Measurements from ENCODE around the gene CYP27A1.

The CYP27A1 gene

DNA sequence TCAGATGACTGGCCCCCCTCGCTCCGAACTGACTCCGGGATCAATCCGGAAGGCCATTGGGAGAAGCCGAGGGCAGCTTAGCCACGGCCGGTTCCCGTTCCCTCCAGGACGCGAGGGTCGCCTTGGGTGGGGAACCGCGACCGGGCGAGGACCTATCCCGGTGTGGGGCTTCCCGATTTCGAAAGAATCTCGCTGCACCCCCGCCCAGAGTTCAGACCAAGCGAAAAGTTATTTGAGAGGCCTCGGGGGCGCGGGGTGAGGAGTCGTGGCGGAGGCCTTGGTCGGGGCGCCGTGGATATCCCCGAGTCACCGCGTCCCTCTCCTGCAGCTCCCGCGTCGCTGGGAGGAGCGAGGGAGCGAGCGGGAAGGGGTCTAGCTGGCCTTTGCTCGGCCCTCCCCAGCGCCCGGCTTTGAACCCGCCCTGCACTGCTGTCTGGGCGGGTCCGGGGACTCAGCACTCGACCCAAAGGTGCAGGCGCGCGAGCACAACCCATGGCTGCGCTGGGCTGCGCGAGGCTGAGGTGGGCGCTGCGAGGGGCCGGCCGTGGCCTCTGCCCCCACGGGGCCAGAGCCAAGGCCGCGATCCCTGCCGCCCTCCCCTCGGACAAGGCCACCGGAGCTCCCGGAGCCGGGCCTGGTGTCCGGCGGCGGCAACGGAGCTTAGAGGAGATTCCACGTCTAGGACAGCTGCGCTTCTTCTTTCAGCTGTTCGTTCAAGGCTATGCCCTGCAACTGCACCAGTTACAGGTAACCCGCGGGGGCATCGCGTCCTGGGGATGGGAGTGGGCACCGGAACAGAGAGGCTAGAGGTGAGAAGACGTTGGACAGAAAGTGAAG, at the start of gene CYP27A1:
Gene CYP27A1, plus strand, starts transcription at position 457 of the 837 bp plus-strand sequence. Its CDS starts 36 bp downstream, at position 493.
- peak in 46 of 58 donors; percentile 5 to 80 (median 53) for DNase-seq

- DNase-seq: no peak
These were observed 49.2 kb upstream of the CYP27A1 start for GRCh38 chr2:218732761-218733158.

DNA sequence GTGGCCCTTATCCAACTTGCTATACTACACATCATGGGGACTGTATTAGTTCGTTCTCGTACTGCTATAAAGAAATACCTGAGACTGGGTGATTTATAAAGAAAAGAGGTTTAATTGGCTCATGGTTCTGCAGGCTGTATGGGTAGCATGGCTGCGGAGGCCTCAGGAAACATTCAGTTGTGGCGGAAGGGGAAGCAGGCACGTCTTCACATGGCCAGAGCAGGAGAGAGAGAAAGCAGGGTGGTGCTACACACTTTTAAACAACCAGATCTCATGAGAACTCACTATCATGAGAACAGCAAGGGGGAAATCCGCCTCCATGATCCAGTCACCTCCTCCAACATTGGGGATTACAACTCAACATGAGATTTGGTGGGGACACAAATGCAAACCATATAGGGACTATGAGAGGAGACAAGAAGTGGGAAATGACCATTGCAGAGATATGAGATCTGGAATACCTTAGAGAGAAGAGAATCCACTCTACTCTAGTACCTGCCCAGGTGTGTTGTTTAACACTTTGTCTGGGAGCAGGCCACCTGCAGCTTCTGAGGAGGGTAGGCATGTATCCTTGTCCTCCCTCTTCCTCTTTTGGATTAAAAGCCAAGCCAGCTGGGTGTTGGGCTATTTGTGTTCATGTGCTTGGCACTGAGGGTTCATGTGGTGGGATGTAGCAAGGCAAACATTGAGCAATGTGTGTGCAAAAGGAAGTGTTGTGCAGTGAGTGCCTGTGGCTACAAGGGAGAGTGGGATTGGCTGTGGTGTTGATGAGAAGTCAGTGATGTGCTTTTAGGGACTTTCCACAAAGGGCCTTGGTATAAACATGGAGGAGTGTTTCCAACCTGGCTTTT, 48.6 kb upstream of the CYP27A1 start:
- peak in 15 of 58 donors; percentile 7 to 46 (median 22) for DNase-seq

DNA sequence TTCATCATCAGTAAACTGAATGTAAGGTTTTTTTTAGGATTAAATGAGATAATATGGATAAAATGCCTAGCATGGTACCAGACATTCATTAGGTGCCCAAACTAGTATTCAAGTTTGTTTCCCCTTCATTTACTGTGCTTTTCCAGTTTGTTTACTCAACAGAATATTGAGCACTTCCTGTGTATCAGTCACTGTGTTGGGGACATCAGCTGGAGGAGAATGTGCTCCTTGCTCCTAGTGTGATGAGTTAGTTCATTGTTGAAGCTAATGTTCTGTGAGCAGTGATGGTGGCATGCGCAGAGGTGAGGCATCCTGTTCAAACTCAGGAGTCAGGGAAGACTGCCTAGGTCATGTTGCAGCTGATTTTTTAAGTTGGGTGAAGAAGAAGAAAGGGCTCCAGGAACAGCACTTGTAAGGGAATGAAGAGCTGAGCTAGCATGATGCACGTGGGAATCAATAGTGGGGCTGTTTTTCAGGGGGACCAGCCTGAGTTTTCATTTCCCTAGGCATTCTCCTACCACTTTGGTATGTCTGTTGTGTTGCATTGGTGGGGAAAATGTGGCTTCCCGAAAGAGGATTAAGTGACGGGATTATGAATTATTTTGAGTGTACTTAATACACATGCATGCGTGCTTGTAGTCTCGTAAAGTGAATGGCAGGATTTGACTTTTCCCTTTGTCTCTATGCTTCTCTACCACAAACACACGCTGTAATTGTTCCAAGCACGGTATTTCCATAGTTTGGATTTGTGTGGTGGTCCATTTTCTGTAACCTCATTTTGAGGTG, 47.6 kb upstream of the CYP27A1 start:
- DNase-seq: no peak

GRCh38 chr2:218736531-218736930, 45.4 kb upstream of the CYP27A1 start:
- DNase-seq: no peak

DNA sequence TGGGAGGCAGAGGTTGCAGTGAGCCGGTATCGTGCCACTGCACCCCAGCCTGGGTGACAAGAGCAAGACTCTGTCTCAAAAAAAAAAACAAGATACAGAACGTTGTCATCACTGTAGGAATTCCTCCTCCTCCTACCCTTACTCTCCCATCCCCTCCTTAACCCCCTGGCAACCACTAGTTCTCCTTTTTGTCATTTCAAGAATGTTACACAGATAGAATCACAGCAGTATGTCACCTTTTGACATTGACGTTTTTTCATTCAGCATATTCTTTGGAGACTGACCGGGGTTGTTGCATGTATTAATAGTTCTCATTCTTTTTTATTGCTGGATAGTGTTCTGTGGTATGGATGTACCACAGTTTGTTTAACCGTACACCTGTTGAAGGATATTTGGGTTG, 38.9 kb upstream of the CYP27A1 start:
- no peak for DNase-seq

DNA sequence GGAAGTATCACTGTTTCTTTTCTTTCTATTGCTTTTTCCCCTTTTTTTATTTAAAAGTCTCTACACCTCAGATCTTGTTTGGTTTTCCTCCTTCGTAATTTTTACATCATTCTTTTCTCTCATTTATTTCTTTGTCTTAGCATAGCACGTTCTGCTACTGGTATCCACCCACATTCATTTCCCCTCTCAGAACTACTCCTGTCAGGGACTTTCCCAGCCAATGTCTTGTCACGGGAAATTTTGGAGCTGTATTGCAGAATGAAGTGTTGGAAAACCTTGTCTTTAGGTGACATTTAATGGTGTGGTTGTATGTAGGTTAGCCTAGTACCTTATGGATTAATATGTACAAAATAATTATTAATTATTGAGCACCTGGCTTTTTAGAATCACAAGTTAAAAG, 37.3 kb upstream of the CYP27A1 start:
- no peak for DNase-seq

GRCh38 chr2:218745160-218745558, 36.8 kb upstream of the CYP27A1 start:
- DNase-seq: peak in 2 of 58 donors; percentile 8 to 80

DNA sequence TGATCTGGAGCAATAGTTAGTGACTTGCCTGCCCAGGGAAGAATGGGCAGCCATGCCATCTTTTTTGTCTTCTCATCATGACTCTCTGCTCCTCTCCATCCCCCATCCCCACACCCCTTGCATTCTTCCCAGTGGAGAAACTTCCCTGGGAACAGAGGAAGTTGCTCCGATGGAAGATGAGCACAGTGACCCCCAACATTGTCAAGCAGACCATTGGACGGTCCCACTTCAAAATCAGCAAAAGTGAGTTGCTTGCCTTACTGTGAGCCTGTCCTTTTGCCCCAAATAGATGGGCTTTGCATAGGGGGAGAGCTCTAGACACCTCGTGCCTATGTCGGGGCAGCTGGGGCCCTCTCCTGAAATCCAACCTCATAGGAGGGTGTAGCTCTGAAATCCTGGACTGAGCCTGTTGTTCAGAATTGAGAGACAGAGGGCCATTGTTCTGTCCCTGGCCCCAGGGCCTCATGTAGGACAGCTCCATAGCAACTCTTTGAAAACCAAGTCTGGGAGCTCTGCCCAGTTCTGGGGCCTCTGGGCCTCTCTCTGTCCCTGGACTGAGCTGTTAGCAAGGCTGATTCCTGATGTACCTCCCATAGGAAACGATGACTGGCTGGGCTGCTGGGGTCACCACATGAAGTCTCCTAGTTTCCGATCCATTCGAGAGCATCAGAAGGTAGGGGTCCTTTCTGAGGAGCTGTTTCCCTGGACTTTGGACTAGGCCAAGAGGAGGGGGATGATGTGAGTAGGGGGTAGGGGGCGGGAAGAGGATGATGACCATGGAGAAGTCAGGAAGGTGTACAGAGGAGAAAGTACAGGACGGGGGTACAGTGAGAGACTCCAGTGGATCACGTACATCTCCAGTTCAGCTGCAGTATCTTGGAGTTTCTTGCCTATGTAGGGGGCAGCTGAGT, 36.1 kb upstream of the CYP27A1 start:
- DNase-seq: peak in 56 of 58 donors; percentile 6 to 98 (median 86)

GRCh38 chr2:218746470-218746795, 35.5 kb upstream of the CYP27A1 start:
- no peak for DNase-seq

- peak in 2 of 58 donors; percentile 13 to 28 for DNase-seq
These were observed 35.0 kb upstream of the CYP27A1 start for GRCh38 chr2:218746960-218747359.

GRCh38 chr2:218748741-218749441, 33.1 kb upstream of the CYP27A1 start:
- DNase-seq: no peak

GRCh38 chr2:218754201-218754600, 27.7 kb upstream of the CYP27A1 start:
- DNase-seq: no peak

DNA sequence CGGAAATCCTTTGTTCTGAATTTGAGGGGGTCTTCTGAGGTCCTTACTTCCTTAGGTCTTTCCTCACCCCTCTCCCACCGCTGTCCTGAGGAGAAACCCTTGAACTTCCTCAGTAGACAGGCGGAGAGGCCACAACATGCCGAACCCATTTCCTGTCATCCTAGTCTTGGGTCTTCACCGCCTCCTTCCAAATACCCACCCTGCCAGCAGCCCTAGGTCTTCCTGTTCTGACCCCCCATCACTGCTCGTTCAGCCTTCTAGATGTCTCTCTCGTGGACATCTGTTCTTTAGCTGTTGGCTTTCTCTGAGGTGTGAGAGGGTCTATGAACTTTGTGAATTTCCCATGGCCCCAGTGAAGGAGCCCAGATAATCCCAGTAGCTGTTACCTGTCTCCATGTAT, 27.2 kb upstream of the CYP27A1 start:
- DNase-seq: no peak

DNA sequence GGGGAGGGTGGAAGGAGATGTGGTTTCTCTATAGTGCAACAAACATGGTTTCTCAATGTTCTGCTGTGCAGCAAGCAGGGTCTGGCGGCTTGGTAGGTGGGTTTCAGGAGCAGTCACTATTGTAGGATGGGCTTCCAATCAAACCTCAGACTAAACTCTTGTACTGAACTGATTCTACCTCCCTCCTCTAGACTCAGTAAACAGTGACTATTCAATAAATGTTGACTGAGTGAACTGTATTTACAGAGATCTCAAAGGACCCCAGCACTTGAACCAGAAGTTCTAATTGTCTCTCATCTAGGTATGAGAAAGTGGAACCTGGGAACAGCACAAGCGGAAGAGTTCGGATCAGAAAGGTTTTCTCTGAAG, 26.8 kb upstream of the CYP27A1 start:
- DNase-seq: no peak

- no peak for DNase-seq
These were observed 26.2 kb upstream of the CYP27A1 start for GRCh38 chr2:218755567-218756404.

GRCh38 chr2:218756599-218757377, 25.2 kb upstream of the CYP27A1 start:
- no peak for DNase-seq

- DNase-seq: no peak
These were observed 20.2 kb upstream of the CYP27A1 start for GRCh38 chr2:218761795-218762194.
